Hepatocyte (in vitro differentiated cells): Measurements from ENCODE around the gene EXOC2.

ENCODE experiments used
- EZH2 ChIP-seq: fragments of 200-600 bp; sonication (generic); IDR thresholded peaks from 2 replicates; pipeline ENCODE4 v1.6.1; 2016; ENCODE audit warnings: antibody characterized with exemption, mild to moderate bottlenecking, borderline replicate concordance
- EZH2phosphoT487 ChIP-seq: fragments of 200-600 bp; sonication (generic); IDR thresholded peaks from one replicate; pipeline ENCODE4 v1.6.1; 2018; ENCODE audit warnings: antibody characterized with exemption, mild to moderate bottlenecking, low read depth, moderate library complexity; ENCODE audit not compliant: unreplicated experiment, severe bottlenecking
- TF ChIP-seq, protein P1 (sequence below): fragments of 200-600 bp; sonication (generic); IDR thresholded peaks from 2 replicates; pipeline ENCODE4 v1.5.1; 2016; ENCODE audit warnings: antibody characterized with exemption, mild to moderate bottlenecking; ENCODE audit not compliant: poor library complexity

DNA sequence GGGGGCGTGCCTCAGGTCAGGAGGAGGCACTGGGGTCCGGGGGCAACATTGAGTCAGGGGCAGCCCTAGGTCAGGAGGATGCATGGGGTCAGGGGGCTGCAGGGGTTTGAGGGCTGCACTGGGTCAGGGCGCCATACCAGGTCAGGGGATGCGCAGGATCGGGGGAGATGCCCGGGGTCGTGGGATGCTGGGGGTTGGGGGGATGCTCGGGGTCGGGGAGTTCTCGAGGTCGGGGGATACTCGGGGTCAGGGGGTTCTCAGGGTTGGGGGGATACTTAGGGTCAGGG is 727 bp upstream of the EXOC2 start:
- TF ChIP-seq, protein P1, sequence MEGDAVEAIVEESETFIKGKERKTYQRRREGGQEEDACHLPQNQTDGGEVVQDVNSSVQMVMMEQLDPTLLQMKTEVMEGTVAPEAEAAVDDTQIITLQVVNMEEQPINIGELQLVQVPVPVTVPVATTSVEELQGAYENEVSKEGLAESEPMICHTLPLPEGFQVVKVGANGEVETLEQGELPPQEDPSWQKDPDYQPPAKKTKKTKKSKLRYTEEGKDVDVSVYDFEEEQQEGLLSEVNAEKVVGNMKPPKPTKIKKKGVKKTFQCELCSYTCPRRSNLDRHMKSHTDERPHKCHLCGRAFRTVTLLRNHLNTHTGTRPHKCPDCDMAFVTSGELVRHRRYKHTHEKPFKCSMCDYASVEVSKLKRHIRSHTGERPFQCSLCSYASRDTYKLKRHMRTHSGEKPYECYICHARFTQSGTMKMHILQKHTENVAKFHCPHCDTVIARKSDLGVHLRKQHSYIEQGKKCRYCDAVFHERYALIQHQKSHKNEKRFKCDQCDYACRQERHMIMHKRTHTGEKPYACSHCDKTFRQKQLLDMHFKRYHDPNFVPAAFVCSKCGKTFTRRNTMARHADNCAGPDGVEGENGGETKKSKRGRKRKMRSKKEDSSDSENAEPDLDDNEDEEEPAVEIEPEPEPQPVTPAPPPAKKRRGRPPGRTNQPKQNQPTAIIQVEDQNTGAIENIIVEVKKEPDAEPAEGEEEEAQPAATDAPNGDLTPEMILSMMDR = no peak
- no peak for TF ChIP-seq EZH2
- no peak for TF ChIP-seq EZH2phosphoT487
